PC-9 (cell line): Measurements from ENCODE around the gene LINGO3. TPM values are rescaled to one million over a fixed set of nuclear protein-coding genes. Genes with fewer than 3 reads are reported as not detected.

ENCODE experiments used
- BruUV-seq: library from RNA; stranded (reverse); fragments of 400-500 nt; replicated peaks from 2 replicates; lab custom pipeline; 2021; lab: Mats Ljungman, UMichigan
- CTCF ChIA-PET: fragments of 300-600 bp; sonication (Branson Sonifier 250); formaldehyde crosslinking; loops from one replicate; lab custom pipeline; 2022; ENCODE audit warnings: antibody characterized with exemption; lab: Charles Lee
- POLR2A ChIA-PET: fragments of 300-600 bp; sonication (Branson Sonifier 250); formaldehyde crosslinking; loops from one replicate; lab custom pipeline; 2022; ENCODE audit warnings: antibody characterized with exemption; ENCODE audit not compliant: unreplicated experiment; lab: Charles Lee
- DNase-seq, 2 experiments: peaks; one replicate each; pipeline versions ENCODE4 v3.0.0 to v3.0.0-alpha.2; 2015 to 2022; ENCODE audit warnings: mixed read lengths in 1 of 2
- H2AFZ ChIP-seq: fragments of 200-600 bp; sonication (generic); 2 replicates; pipeline ENCODE4 v1.8.1; 2017; ENCODE audit warnings: antibody characterized with exemption
- H3F3A ChIP-seq: fragments of 200-600 bp; sonication (generic); 2 replicates; pipeline ENCODE4 v1.8.1; 2017; ENCODE audit warnings: antibody characterized with exemption, mild to moderate bottlenecking, low read depth; ENCODE audit not compliant: insufficient read depth
- H3K27ac ChIP-seq: fragments of 200-600 bp; sonication (generic); 2 replicates; pipeline ENCODE4 v1.6.1; 2016; ENCODE audit warnings: mixed run types
- H3K27me3 ChIP-seq: fragments of 200-600 bp; sonication (generic); 2 replicates; pipeline ENCODE4 v1.6.1; 2016; ENCODE audit warnings: low read depth, mixed run types; ENCODE audit not compliant: insufficient read depth
- H3K36me3 ChIP-seq: fragments of 200-600 bp; sonication (generic); 2 replicates; pipeline ENCODE4 v1.6.1; 2016; ENCODE audit warnings: low read depth, mixed run types
- H3K4me1 ChIP-seq: fragments of 200-600 bp; sonication (generic); replicated peaks from 2 replicates; pipeline ENCODE4 v1.6.1; 2016; ENCODE audit warnings: mixed run types; ENCODE audit not compliant: insufficient read depth
- H3K4me2 ChIP-seq: fragments of 200-600 bp; sonication (generic); 2 replicates; pipeline ENCODE4 v1.6.1; 2017; ENCODE audit warnings: mixed run types
- H3K4me3 ChIP-seq: fragments of 200-600 bp; sonication (generic); 2 replicates; pipeline ENCODE4 v1.6.1; 2016; ENCODE audit warnings: mixed run types
- H3K79me2 ChIP-seq: fragments of 200-600 bp; sonication (generic); 2 replicates; pipeline ENCODE4 v1.6.1; 2017; ENCODE audit warnings: low read depth, mixed run types
- H3K9me2 ChIP-seq: fragments of 200-600 bp; sonication (generic); 2 replicates; pipeline ENCODE4 v1.8.1; 2017; ENCODE audit warnings: mild to moderate bottlenecking; ENCODE audit not compliant: insufficient read depth
- H3K9me3 ChIP-seq: fragments of 200-600 bp; sonication (generic); 2 replicates; pipeline ENCODE4 v1.8.1; 2016; ENCODE audit warnings: low read depth; ENCODE audit not compliant: insufficient read depth
- H4K20me1 ChIP-seq: fragments of 200-600 bp; sonication (generic); 2 replicates; pipeline ENCODE4 v1.8.1; 2017; ENCODE audit not compliant: insufficient read depth
- EZH2 ChIP-seq: fragments of 200-600 bp; sonication (generic); IDR thresholded peaks from 2 replicates; pipeline ENCODE4 v1.8.0; 2017; ENCODE audit warnings: antibody characterized with exemption, low read depth
- intact Hi-C: fragments of 100-400 bp; cut with micrococcal nuclease; formaldehyde crosslinking; loops from one replicate; pipeline ENCODE4 v1.10.0; 2022; ENCODE audit not compliant: unreplicated experiment
- total RNA-seq: library from RNA; stranded (reverse); gene quantifications from 2 replicates; pipeline ENCODE4 v1.2.3, GENCODE V29; 2021
- TF ChIP-seq, protein P1 (sequence below): fragments of 200-600 bp; sonication (generic); conservative IDR thresholded peaks from 2 replicates; pipeline ENCODE4 v1.6.1; 2017; ENCODE audit warnings: mixed run types, antibody characterized with exemption, mild to moderate bottlenecking, moderate library complexity

Gene LINGO3
- total RNA-seq, 1 experiment from 2014 or later, result not detected

DNA sequence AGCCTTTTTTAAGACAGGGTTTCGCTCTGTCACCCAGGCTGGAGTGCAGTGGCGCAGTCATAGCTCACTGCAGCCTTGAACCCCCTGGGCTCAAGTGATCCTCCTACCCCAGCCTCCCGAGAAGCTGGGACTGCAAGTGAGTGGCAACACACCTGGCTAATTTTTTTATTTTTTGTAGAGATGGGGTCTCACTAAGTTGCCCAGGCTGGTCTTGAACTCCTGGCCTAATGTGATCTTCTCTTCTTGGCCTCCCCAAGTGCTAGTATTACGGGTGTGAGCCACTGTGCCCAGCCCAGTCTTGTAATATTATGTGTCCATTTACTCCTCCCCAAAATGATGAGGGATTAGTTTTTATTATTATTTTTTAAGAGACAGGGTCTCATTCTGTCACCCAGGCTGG lies 3.1 kb upstream of the LINGO3 start:
- Histone ChIP-seq H3K9me2 (no peaks in the 10 kb centered on the region), H3K4me2 (no peak overlapping the region), H3K9me3 (no peaks in the 10 kb centered on the region), H3K27ac (no peak overlapping the region), H3K79me2 (no peaks in the 10 kb centered on the region), H4K20me1 (no peaks in the 10 kb centered on the region), H3K36me3 (no peaks in the 10 kb centered on the region), H3F3A (no peaks in the 10 kb centered on the region), H3K4me3 (no peak overlapping the region), H3K27me3 (0 out of 2 replicates have a peak, but pooled peaks cover 3% of the 10 kb centered on the region), H3K4me1 (no peaks in the 10 kb centered on the region), H2AFZ (no peak overlapping the region)
- no peak for DNase-seq
- CTCF ChIA-PET, result no interaction called here
- no TSS peak for BruUV-seq
- TF ChIP-seq, protein P1, sequence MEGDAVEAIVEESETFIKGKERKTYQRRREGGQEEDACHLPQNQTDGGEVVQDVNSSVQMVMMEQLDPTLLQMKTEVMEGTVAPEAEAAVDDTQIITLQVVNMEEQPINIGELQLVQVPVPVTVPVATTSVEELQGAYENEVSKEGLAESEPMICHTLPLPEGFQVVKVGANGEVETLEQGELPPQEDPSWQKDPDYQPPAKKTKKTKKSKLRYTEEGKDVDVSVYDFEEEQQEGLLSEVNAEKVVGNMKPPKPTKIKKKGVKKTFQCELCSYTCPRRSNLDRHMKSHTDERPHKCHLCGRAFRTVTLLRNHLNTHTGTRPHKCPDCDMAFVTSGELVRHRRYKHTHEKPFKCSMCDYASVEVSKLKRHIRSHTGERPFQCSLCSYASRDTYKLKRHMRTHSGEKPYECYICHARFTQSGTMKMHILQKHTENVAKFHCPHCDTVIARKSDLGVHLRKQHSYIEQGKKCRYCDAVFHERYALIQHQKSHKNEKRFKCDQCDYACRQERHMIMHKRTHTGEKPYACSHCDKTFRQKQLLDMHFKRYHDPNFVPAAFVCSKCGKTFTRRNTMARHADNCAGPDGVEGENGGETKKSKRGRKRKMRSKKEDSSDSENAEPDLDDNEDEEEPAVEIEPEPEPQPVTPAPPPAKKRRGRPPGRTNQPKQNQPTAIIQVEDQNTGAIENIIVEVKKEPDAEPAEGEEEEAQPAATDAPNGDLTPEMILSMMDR, result no peak
- TF ChIP-seq EZH2, result no peak
- intact Hi-C loops, result no loop called here
- POLR2A ChIA-PET, result no interaction called here

DNA sequence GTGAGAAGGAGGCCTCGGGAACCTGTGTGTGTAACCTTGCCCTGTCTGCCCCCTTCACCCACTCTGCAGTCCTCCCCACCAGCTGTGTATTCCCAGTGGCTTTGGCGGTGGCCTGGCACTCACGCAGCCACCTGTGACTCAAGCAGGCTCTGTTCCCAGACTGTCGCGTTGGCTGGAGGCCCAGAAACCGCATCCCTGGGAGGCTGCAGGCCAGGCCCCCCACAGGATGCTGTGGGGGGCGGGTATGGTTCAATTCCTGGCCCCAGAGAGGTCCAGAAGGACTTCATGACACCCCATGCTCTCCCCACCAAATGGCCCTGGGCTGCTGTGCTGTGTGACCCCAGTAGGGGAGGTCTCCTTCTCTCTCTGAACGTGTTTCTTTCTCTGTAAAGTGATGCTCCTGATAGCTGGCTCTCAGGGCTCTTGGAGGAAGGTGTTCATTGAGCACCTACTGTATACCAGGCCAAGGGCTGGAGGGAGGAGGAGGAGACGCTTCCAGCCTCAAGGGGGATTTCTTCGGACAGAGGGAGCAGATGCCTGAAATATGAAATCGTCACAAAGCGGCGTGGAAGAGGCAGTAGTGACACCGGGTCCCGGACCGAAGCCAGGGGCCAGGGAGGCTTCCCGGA lies 1.9 kb upstream of the LINGO3 start:
- POLR2A ChIA-PET, result no interaction called here
- H3K79me2 ChIP-seq, result no peaks in the 10 kb centered on the region
- H3K27me3 ChIP-seq, result 0 out of 2 replicates have a peak, but pooled peaks cover 3% of the 10 kb centered on the region
- no TSS peak for BruUV-seq
- no peaks in the 10 kb centered on the region for H3K9me2 ChIP-seq
- DNase-seq, result no peak
- H3K27ac ChIP-seq, result no peak overlapping the region
- no peaks in the 10 kb centered on the region for H3K4me1 ChIP-seq
- no peaks in the 10 kb centered on the region for H3F3A ChIP-seq
- no peaks in the 10 kb centered on the region for H3K9me3 ChIP-seq
- no peak overlapping the region for H2AFZ ChIP-seq
- H4K20me1 ChIP-seq, result no peaks in the 10 kb centered on the region
- TF ChIP-seq, protein P1, result no peak
- TF ChIP-seq EZH2, result no peak
- no peaks in the 10 kb centered on the region for H3K36me3 ChIP-seq
- CTCF ChIA-PET, result interaction anchor here (0.6 kb wide), 1 partner anchor 327 kb away, joined by 4 read pairs; no protein-coding TSS in a partner anchor
- no peak overlapping the region for H3K4me3 ChIP-seq
- H3K4me2 ChIP-seq, result no peak overlapping the region
- intact Hi-C loops, result no loop called here

DNA sequence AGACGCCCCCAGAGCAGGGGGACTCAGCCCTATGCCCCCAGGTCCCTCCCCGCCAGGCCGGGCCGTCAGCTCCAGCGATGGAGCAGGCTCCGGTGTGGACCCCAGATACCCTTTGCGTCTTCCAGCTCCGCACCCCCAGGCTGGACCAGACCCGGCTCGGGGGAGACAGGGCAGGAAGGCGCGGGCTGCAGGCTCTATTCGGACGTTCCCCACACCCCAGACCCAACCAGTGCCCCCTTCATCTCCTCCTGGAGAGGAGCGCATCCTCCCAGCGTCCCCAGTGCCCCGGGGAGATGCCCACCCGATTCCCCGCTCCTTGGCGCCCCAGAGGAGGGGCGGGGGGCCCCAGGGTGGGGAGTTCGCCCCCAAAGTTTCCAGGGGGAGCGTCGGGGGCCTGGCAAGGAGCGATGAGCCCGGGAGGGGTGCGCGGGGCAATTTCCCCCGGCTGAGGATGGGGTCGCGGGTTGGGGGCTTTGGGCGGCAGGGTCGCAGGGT lies 389 bp downstream of the LINGO3 start:
- H3K4me2 ChIP-seq, result no peak overlapping the region
- H3K4me3 ChIP-seq, result no peak overlapping the region
- no peak overlapping the region for H2AFZ ChIP-seq
- BruUV-seq, result no TSS peak
- H3K36me3 ChIP-seq, result no peaks in the 10 kb centered on the region
- H3K79me2 ChIP-seq, result no peaks in the 10 kb centered on the region
- no peaks in the 10 kb centered on the region for H3K4me1 ChIP-seq
- TF ChIP-seq, protein P1, result no peak
- no peak for TF ChIP-seq EZH2
- no peaks in the 10 kb centered on the region for H3K9me2 ChIP-seq
- POLR2A ChIA-PET, result no interaction called here
- H3K27ac ChIP-seq, result no peak overlapping the region
- intact Hi-C loops, result no loop called here
- no peaks in the 10 kb centered on the region for H3F3A ChIP-seq
- CTCF ChIA-PET, result no interaction called here
- no peak for DNase-seq
- H3K27me3 ChIP-seq, result 0 out of 2 replicates have a peak, but pooled peaks cover 3% of the 10 kb centered on the region
- H3K9me3 ChIP-seq, result no peaks in the 10 kb centered on the region
- H4K20me1 ChIP-seq, result no peaks in the 10 kb centered on the region
